GM12878 (cell line): ENCODE measurements around the gene USP38. TPM values are rescaled to one million over a fixed set of nuclear protein-coding genes. Genes with fewer than 3 reads are reported as not detected.

Experiments used
- ATAC-seq: fragments of 200-7000 bp; cut with Tn5 transposase; 3 replicates; pipeline ENCODE4 v1.9.1; 2020; ENCODE audit warnings: mild to moderate bottlenecking, moderate library complexity
- BruUV-seq: library from RNA; stranded (reverse); fragments of 400-500 nt; replicated peaks from 2 replicates; lab custom pipeline; 2021; lab: Mats Ljungman, UMichigan
- CTCF ChIA-PET: fragments of 300-600 bp; sonication (Branson Sonifier 250); formaldehyde crosslinking; extraction: SDS; loops from one replicate; lab custom pipeline; 2021; ENCODE audit warnings: inconsistent platforms; lab: Yijun Ruan, JAX
- POLR2A ChIA-PET: fragments of 350-600 bp; formaldehyde crosslinking; extraction: SDS; loops from one replicate; lab custom pipeline; 2021; ENCODE audit warnings: inconsistent platforms; lab: Charles Lee
- RAD21 ChIA-PET: fragments of 300-600 bp; sonication (Branson Sonifier 250); formaldehyde crosslinking; loops from one replicate; lab custom pipeline; 2023; ENCODE audit warnings: antibody characterized with exemption; ENCODE audit not compliant: unreplicated experiment; lab: Charles Lee
- SMC1A ChIA-PET: fragments of 300-600 bp; sonication (Branson Sonifier 250); formaldehyde crosslinking; loops from one replicate; lab custom pipeline; 2023; ENCODE audit not compliant: unreplicated experiment, uncharacterized antibody; lab: Charles Lee
- DNase-seq: peaks from one replicate; pipeline ENCODE4 v3.0.0-alpha.2; 2011; ENCODE audit warnings: low read depth, low spot score
- FAIRE-seq: peaks from 3 replicates; lab custom pipeline; 2011; peaks lifted over from hg19 to GRCh38; lab: Jason Lieb, UNC
- H2AFZ ChIP-seq: 2 replicates; pipeline ENCODE4 v1.6.0; 2011; ENCODE audit warnings: low read depth, low read length, control low read depth; ENCODE audit not compliant: control insufficient read depth
- H3K27ac ChIP-seq: 2 replicates; pipeline ENCODE4 v1.5.1; 2011; ENCODE audit warnings: control low read depth; ENCODE audit not compliant: control insufficient read depth, insufficient read depth
- H3K27me3 ChIP-seq, 2 experiments: replicated peaks in 1 of 2; 2 replicates each; pipeline versions ENCODE4 v1.6.0 to v1.6.1; 2011; ENCODE audit warnings: low read length in 1 of 2; ENCODE audit not compliant: control insufficient read depth in 2 of 2, insufficient read depth in 2 of 2
- H3K36me3 ChIP-seq, 2 experiments: 2 replicates each; pipeline ENCODE4 v1.5.1; 2011; ENCODE audit warnings: low read length in 1 of 2; ENCODE audit not compliant: control insufficient read depth in 2 of 2, insufficient read depth in 2 of 2
- H3K4me1 ChIP-seq: 2 replicates; pipeline ENCODE4 v1.6.1; 2011; ENCODE audit warnings: mild to moderate bottlenecking, low read length, moderate library complexity, mixed read lengths; ENCODE audit not compliant: control insufficient read depth, insufficient read depth
- H3K4me2 ChIP-seq: 2 replicates; pipeline ENCODE4 v1.6.0; 2011; ENCODE audit warnings: control low read depth; ENCODE audit not compliant: control insufficient read depth, insufficient read depth
- H3K4me3 ChIP-seq: fragments of 200-600 bp; sonication (generic); 2 replicates; pipeline ENCODE4 v1.5.1; 2016
- H3K79me2 ChIP-seq: 2 replicates; pipeline ENCODE4 v1.6.0; 2011; ENCODE audit warnings: low read length; ENCODE audit not compliant: control insufficient read depth, insufficient read depth
- H3K9ac ChIP-seq: 2 replicates; pipeline ENCODE4 v1.8.0; 2011; ENCODE audit warnings: low read length, control low read depth, mixed read lengths; ENCODE audit not compliant: control insufficient read depth, insufficient read depth
- H3K9me3 ChIP-seq: replicated peaks from 3 replicates; pipeline ENCODE4 v1.5.1; 2011; ENCODE audit warnings: mild to moderate bottlenecking, low read length; ENCODE audit not compliant: control insufficient read depth, insufficient read depth
- H4K20me1 ChIP-seq: 2 replicates; pipeline ENCODE4 v1.6.0; 2011; ENCODE audit not compliant: control insufficient read depth, insufficient read depth
- KDM1A ChIP-seq: fragments of 200-600 bp; sonication (generic); IDR thresholded peaks from 2 replicates; pipeline ENCODE4 v1.6.1; 2016; ENCODE audit warnings: borderline replicate concordance
- POLR2AphosphoS5 ChIP-seq: IDR thresholded peaks from 2 replicates; pipeline ENCODE4 v1.6.1; 2011; ENCODE audit warnings: mild to moderate bottlenecking, low read length, inconsistent platforms
- RELA ChIP-seq: fragments of 450-650 bp; IDR thresholded peaks from 2 replicates; pipeline ENCODE4 v1.8.0; 2014; ENCODE audit warnings: borderline replicate concordance; ENCODE audit not compliant: partially characterized antibody
- SUZ12 ChIP-seq: fragments of 200-600 bp; sonication (generic); IDR thresholded peaks from one replicate; pipeline ENCODE4 v1.6.1; 2018; ENCODE audit warnings: antibody characterized with exemption, mild to moderate bottlenecking; ENCODE audit not compliant: unreplicated experiment
- ZNF24 ChIP-seq: fragments of 450-650 bp; IDR thresholded peaks from 2 replicates; pipeline ENCODE4 v1.6.1; 2017; ENCODE audit warnings: antibody characterized with exemption, mild to moderate bottlenecking
- ZNF274 ChIP-seq: IDR thresholded peaks from one replicate; pipeline ENCODE4 v1.8.0; 2011; ENCODE audit not compliant: insufficient read length, insufficient read depth
- WGBS: methylation state at CpG from one replicate; pipeline ENCODE4 v1.1.6; 2016; ENCODE audit warnings: low lambda C conversion rate; ENCODE audit not compliant: insufficient replicate concordance, insufficient coverage; ENCODE audit errors: missing lambda C conversion rate; 5-methylcytosine and 5-hydroxymethylcytosine counted together
- in situ Hi-C: fragments of 300-500 bp; cut with MboI; formaldehyde crosslinking; loops from 9 replicates; pipeline ENCODE4 v1.14.3; 2018; ENCODE audit warnings: mixed read lengths
- intact Hi-C: fragments of 100-400 bp; cut with micrococcal nuclease; formaldehyde crosslinking; loops from one replicate; pipeline ENCODE4 v1.14.2; 2022; ENCODE audit not compliant: unreplicated experiment
- polyA plus RNA-seq, 11 experiments: library from polyadenylated mRNA; depleted of rRNA in 4 of 11; unstranded in 6 of 11; stranded (reverse) in 5 of 11; fragments of >200 nt; fragmentation: Nextera tagmentation in 4 of 11; fragmentation: Illumina TruSeq in 1 of 11; extraction: Ambion mirVana in 4 of 11; extraction: Trizol in 1 of 11; gene quantifications; 1 replicate in 1 of 11; 2 replicates in 10 of 11; pipeline versions ENCODE4 v1.2.1 to v1.2.3, GENCODE V29; 2011 to 2016; ENCODE audit warnings: inconsistent platforms in 2 of 11, missing spikeins in 2 of 11, low read depth in 1 of 11
- total RNA-seq, 4 experiments: library from RNA; depleted of rRNA in 3 of 4; stranded (reverse); fragments of >200 nt in 3 of 4; fragmentation: Illumina TruSeq in 1 of 4; extraction: Trizol in 1 of 4; gene quantifications; 2 replicates each; pipeline versions ENCODE4 v1.2.1 to v1.2.3, GENCODE V29; 2013 to 2021
- TF ChIP-seq, protein P1 (sequence below): fragments of 450-650 bp; formaldehyde crosslinking; IDR thresholded peaks from 2 replicates; pipeline ENCODE4 v1.5.0; 2022; ENCODE audit warnings: mild to moderate bottlenecking, missing genetic modification characterization

Gene USP38
- total and polyA plus RNA-seq, 10 of the 15 experiments (the other 5 are each of a cell fraction or from before 2014, with no cell fraction given): 4.4 to 19.0 (median 14.7) TPM

DNA sequence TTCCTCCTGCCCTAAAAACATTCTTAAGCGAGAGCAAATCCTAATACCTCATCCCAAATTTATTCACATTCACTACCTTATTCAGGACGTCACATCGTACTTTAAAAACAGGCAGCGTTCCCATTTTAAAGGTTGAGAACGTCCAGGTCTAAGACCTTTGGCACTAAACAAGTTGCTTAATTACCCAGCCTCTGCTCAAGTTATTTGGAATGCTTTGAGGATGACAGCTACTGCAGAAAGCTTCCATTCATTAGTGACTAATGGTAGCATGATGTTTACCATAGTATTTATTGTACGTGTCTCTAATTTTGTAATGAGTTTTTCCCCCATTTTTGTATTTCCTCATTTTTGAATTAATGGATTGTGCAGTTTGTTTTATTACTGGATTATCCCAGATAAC, 1.5 kb downstream of the USP38 start:
- no peak for DNase-seq
- ChIA-PET SMC1A (interaction anchor here (0.6 kb wide), 1 partner anchor 208 kb away, joined by 4 read pairs; no protein-coding TSS in a partner anchor), POLR2A (interaction anchor here (1.1 kb wide), 1 partner anchor 17 kb away, joined by 3 read pairs; no protein-coding TSS in a partner anchor), RAD21 (no interaction called here), CTCF (no interaction called here)
- peak overlapping the region; percentile 89 for H3K4me3 ChIP-seq
- H3K9ac ChIP-seq: peak overlapping the region; percentile 71
- no peaks in the 10 kb centered on the region for H3K27me3 ChIP-seq
- no peaks in the 10 kb centered on the region for H3K36me3 ChIP-seq
- H3K4me2 ChIP-seq: peak overlapping the region; percentile 89
- H4K20me1 ChIP-seq: no peaks in the 10 kb centered on the region
- in situ Hi-C loops (no loop called here), intact Hi-C loops (loop anchor here (5.0 kb wide), 5 partner anchors 151 to 1554 kb away; partner anchors contain the start of gene GAB1)
- H3K9me3 ChIP-seq: no peaks in the 10 kb centered on the region
- FAIRE-seq: no peak
- H3K79me2 ChIP-seq: peaks cover 82% of the 10 kb centered on the region
- 0 out of 2 replicates have a peak, but pooled peaks cover 6% of the 10 kb centered on the region for H3K4me1 ChIP-seq
- no peak for ATAC-seq
- no peak for TF ChIP-seq POLR2AphosphoS5
- TF ChIP-seq SUZ12: no peak
- no peak for TF ChIP-seq RELA
- TF ChIP-seq, protein P1, sequence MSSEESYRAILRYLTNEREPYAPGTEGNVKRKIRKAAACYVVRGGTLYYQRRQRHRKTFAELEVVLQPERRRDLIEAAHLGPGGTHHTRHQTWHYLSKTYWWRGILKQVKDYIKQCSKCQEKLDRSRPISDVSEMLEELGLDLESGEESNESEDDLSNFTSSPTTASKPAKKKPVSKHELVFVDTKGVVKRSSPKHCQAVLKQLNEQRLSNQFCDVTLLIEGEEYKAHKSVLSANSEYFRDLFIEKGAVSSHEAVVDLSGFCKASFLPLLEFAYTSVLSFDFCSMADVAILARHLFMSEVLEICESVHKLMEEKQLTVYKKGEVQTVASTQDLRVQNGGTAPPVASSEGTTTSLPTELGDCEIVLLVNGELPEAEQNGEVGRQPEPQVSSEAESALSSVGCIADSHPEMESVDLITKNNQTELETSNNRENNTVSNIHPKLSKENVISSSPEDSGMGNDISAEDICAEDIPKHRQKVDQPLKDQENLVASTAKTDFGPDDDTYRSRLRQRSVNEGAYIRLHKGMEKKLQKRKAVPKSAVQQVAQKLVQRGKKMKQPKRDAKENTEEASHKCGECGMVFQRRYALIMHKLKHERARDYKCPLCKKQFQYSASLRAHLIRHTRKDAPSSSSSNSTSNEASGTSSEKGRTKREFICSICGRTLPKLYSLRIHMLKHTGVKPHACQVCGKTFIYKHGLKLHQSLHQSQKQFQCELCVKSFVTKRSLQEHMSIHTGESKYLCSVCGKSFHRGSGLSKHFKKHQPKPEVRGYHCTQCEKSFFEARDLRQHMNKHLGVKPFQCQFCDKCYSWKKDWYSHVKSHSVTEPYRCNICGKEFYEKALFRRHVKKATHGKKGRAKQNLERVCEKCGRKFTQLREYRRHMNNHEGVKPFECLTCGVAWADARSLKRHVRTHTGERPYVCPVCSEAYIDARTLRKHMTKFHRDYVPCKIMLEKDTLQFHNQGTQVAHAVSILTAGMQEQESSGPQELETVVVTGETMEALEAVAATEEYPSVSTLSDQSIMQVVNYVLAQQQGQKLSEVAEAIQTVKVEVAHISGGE (CRISPR knock-in tag): no peak
- no peak for TF ChIP-seq ZNF274
- no peak for TF ChIP-seq ZNF24
- TF ChIP-seq KDM1A: no peak
- WGBS: under 1% methylated on average over 6 of the region's 6 CpGs
- peak overlapping the region; percentile 77 for H3K27ac ChIP-seq
- BruUV-seq: no TSS peak
- no peak overlapping the region for H2AFZ ChIP-seq
